Measurements from ENCODE around the gene LUM.

The LUM gene

DNA sequence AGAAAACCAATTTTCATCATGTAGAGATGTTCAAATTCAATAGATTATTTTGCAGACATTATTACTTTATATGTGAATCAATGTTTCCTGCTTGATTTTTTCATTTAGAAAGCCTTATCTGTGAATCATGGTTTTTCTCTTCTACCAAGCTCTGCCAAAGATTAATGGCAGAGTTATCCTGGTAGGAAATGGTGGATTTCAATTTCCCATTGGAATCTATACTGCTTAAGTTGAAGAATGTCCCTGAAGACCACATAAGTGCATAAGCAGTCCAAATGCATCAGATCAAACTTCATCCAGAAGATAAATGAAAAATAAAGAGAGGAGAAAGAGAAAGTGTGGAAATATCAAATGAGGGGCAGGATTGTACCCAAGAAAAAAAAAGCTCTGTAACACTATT lies 5.0 kb downstream of the LUM start:
- no peak overlapping the region for H3K27ac ChIP-seq
- CTCF ChIA-PET: no interaction called here
- POLR2A ChIA-PET (ENCODE audit: low non-redundant PET): no interaction called here
- DNase-seq (ENCODE audit: low spot score): no peak
- TF ChIP-seq, protein P1, sequence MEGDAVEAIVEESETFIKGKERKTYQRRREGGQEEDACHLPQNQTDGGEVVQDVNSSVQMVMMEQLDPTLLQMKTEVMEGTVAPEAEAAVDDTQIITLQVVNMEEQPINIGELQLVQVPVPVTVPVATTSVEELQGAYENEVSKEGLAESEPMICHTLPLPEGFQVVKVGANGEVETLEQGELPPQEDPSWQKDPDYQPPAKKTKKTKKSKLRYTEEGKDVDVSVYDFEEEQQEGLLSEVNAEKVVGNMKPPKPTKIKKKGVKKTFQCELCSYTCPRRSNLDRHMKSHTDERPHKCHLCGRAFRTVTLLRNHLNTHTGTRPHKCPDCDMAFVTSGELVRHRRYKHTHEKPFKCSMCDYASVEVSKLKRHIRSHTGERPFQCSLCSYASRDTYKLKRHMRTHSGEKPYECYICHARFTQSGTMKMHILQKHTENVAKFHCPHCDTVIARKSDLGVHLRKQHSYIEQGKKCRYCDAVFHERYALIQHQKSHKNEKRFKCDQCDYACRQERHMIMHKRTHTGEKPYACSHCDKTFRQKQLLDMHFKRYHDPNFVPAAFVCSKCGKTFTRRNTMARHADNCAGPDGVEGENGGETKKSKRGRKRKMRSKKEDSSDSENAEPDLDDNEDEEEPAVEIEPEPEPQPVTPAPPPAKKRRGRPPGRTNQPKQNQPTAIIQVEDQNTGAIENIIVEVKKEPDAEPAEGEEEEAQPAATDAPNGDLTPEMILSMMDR (conservative IDR thresholded peaks at IDR 0.05; ENCODE audit: low read depth): no peak

DNA sequence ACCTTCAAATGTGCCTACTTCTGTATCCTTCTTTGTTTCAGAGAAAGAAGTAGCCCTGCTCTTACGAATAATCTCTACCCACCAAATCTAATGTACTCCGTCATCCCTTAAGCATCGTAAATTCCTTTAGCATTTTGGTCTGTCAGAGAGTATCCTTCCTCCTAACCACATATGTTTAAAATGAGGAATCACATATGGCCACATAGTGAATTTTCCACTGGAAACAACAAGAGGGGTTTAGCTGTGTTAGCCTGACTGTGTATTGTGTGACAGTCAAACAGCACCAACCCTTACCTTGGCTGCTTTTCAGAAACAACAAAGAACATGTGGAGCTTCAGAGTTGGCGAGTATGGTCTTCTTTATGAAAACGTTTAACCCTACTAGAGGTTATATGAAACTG lies 5.5 kb downstream of the LUM start:
- H3K27ac ChIP-seq: no peak overlapping the region
- no peak for DNase-seq (ENCODE audit: low spot score)
- ChIA-PET CTCF (no interaction called here), POLR2A (ENCODE audit: low non-redundant PET) (no interaction called here)
- TF ChIP-seq, protein P1 (conservative IDR thresholded peaks at IDR 0.05; ENCODE audit: low read depth): no peak

DNA sequence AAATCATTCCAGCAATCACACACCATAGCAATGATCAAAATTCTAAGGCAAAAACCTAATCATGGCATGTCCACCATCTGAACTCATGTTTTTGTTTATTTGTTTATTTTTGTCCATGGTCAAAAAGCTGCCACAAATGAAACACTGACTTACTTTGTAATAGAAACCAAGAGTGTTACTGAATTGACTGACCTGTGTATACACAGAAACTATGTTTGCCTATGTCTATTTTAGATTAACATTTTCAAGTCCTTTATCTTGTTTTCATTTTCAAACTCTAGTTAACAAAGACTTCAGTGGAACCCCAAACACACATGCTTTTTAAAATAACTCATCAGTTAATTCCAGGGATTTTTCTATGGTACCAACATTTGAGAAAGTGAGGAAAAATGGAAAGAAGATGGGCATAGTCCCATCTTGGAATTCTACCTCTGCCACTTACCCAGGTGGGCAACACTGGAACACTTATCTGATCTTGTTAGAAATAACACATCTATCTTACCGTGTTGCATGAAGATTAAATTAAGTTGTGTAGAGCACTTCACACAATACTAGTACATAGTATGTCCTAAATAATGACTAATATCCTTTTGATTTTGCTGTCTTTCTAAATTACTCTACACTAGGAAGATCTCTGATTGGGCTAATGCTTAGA lies 6.4 kb downstream of the LUM start:
- ChIA-PET POLR2A (ENCODE audit: low non-redundant PET) (no interaction called here), CTCF (no interaction called here)
- TF ChIP-seq, protein P1 (conservative IDR thresholded peaks at IDR 0.05; ENCODE audit: low read depth): no peak
- DNase-seq (ENCODE audit: low spot score): no peak
- no peak overlapping the region for H3K27ac ChIP-seq

DNA sequence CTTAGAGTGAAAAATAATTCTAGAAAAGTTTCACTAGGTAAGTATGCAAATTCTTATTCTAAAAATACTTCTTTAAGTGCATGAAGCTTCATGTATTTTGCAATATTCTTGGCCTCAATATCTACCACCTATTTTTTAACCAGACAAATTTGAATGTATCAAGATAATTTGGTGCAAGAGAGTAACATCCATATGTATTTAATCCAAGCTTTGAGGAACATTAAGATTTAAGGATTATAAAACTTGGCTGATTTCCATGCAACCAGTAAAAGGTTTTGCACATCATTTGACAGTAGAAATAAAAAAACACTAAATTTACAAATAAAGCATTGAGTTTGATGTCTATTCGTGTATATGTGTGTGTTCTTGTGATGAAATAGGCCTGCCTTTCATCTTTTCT lies 7.7 kb downstream of the LUM start:
- TF ChIP-seq, protein P1 (conservative IDR thresholded peaks at IDR 0.05; ENCODE audit: low read depth): no peak
- ChIA-PET CTCF (no interaction called here), POLR2A (ENCODE audit: low non-redundant PET) (no interaction called here)
- DNase-seq (ENCODE audit: low spot score): no peak
- H3K27ac ChIP-seq: no peak overlapping the region

GRCh38 chr12:91103101-91103500 lies 8.2 kb downstream of the LUM start:
- DNase-seq (ENCODE audit: low spot score): no peak
- ChIA-PET POLR2A (ENCODE audit: low non-redundant PET) (no interaction called here), CTCF (no interaction called here)
- TF ChIP-seq, protein P1 (conservative IDR thresholded peaks at IDR 0.05; ENCODE audit: low read depth): no peak
- no peak overlapping the region for H3K27ac ChIP-seq

DNA sequence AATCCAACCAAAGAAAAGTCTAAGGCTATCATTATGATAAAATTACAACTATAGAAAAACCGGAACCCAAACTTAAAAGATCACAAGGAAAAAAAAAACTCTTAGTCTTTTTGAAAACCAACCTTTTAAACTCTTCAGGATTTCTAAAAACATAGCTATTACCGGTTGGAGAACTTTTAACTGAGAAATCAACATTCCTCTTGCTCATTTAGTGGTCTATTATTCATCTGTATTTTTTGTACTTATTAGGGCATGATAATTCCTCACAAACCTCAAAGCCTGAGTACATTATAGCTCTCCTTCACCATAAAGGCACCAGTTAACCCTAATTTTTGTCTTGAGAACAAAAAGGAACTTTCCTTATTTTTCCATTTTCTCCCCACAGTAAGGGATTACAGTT lies 10.4 kb downstream of the LUM start:
- DNase-seq (ENCODE audit: low spot score): no peak
- ChIA-PET CTCF (no interaction called here), POLR2A (ENCODE audit: low non-redundant PET) (no interaction called here)
- TF ChIP-seq, protein P1 (conservative IDR thresholded peaks at IDR 0.05; ENCODE audit: low read depth): no peak
- H3K27ac ChIP-seq: no peak overlapping the region

Measured in RWPE1 (cell line).